Tibial nerve (tissue), 4 donors: ENCODE results near the gene CALM1. TPM values are rescaled to one million over a fixed set of nuclear protein-coding genes. Genes with fewer than 3 reads are reported as not detected.

Experiments
- DNase-seq, 2 donors: peaks; one replicate each; pipeline ENCODE4 v3.0.0-alpha.2; 2019; ENCODE audit warnings: low spot score in 2 of 2
- H3K27ac ChIP-seq, 4 donors: fragments of 200-600 bp; sonication (generic) in 3 of 4; one replicate each; pipeline ENCODE4 v1.5.1; 2017 to 2019; ENCODE audit warnings: mild to moderate bottlenecking in 1 of 4
- H3K27me3 ChIP-seq, 2 donors: fragments of 200-600 bp; sonication (generic) in 1 of 2; one replicate each; pipeline versions ENCODE4 v1.5.1 to v1.6.0; 2017 to 2019
- H3K36me3 ChIP-seq, 3 donors: fragments of 200-600 bp; sonication (generic); one replicate each; pipeline ENCODE4 v1.5.1; 2018 to 2019
- H3K4me1 ChIP-seq, 4 donors: fragments of 200-600 bp; sonication (generic) in 3 of 4; one replicate each; pipeline ENCODE4 v1.5.1; 2017 to 2019
- H3K4me3 ChIP-seq, 4 donors: fragments of 200-600 bp; sonication (generic) in 3 of 4; one replicate each; pipeline ENCODE4 v1.5.1; 2017 to 2019; ENCODE audit warnings: mild to moderate bottlenecking in 1 of 4, moderate library complexity in 1 of 4
- H3K9me3 ChIP-seq, 4 donors: fragments of 200-600 bp; sonication (generic) in 3 of 4; one replicate each; pipeline ENCODE4 v1.5.1; 2017 to 2019
- EP300 ChIP-seq, 2 donors: sonication (generic); formaldehyde crosslinking; IDR thresholded peaks; one replicate each; pipeline ENCODE4 v1.6.1; 2017; ENCODE audit warnings: antibody characterized with exemption in 2 of 2, mild to moderate bottlenecking in 1 of 2
- POLR2A ChIP-seq, 2 donors: fragments of 450-650 bp; IDR thresholded peaks; one replicate each; pipeline ENCODE4 v1.6.1; 2017; ENCODE audit warnings: antibody characterized with exemption in 2 of 2, mild to moderate bottlenecking in 2 of 2, moderate library complexity in 2 of 2
- WGBS, 2 donors: methylation state at CpG; one replicate each; pipeline ENCODE4 v1.1.5; 2018; 5-methylcytosine and 5-hydroxymethylcytosine counted together
- total RNA-seq, 4 donors: library from RNA; depleted of rRNA; stranded (reverse); fragments of >200 nt; gene quantifications; one replicate each; pipeline ENCODE4 v1.1.0, GENCODE V29; 2016
- TF ChIP-seq, protein P1 (sequence below), 5 experiments: fragments of 200-600 bp in 3 of 5; fragments of 450-650 bp in 2 of 5; sonication (generic) in 3 of 5; IDR thresholded peaks; one replicate each; pipeline ENCODE4 v1.5.1; 2016 to 2019; ENCODE audit warnings: antibody characterized with exemption in 5 of 5, mild to moderate bottlenecking in 3 of 5, moderate library complexity in 2 of 5

Gene CALM1
- total RNA-seq, 4 donors from 2014 or later: 117 to 209 (median 165) TPM

DNA sequence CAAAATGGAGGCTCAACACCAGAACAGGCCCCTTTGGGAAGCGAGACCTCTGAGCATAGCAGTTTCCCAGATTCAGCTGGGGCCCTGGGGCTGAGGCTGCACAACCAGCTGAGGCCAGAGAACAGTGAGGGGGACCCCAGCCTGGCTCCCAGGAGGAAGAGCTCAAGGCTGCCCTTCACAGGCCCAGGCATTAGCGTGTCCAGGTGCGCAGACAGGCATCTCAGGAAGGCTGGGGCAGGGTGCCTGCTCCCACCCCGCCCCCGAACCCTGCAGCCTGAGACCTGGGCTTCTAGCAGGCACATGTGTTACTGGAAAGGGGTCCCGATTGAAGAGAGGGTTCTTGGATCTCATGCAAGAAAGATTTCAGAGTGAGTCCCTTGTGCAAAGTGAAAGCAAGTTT, 27.2 kb downstream of the CALM1 start:
- Histone ChIP-seq H3K9me3 (peaks cover 0 to under 1% (median 0%) of the 10 kb centered on the region in 4 donors), H3K27me3 (no peaks in the 10 kb centered on the region), H3K27ac (no peak overlapping the region), H3K4me3 (no peak overlapping the region), H3K36me3 (no peaks in the 10 kb centered on the region), H3K4me1 (peaks cover 0 to 21% (median 0%) of the 10 kb centered on the region in 4 donors)
- TF ChIP-seq, protein P1, sequence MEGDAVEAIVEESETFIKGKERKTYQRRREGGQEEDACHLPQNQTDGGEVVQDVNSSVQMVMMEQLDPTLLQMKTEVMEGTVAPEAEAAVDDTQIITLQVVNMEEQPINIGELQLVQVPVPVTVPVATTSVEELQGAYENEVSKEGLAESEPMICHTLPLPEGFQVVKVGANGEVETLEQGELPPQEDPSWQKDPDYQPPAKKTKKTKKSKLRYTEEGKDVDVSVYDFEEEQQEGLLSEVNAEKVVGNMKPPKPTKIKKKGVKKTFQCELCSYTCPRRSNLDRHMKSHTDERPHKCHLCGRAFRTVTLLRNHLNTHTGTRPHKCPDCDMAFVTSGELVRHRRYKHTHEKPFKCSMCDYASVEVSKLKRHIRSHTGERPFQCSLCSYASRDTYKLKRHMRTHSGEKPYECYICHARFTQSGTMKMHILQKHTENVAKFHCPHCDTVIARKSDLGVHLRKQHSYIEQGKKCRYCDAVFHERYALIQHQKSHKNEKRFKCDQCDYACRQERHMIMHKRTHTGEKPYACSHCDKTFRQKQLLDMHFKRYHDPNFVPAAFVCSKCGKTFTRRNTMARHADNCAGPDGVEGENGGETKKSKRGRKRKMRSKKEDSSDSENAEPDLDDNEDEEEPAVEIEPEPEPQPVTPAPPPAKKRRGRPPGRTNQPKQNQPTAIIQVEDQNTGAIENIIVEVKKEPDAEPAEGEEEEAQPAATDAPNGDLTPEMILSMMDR (IDR thresholded peaks at IDR 0.05): no peak
- no peak for TF ChIP-seq EP300 (IDR thresholded peaks at IDR 0.05)
- no peak for DNase-seq
- WGBS, 2 donors: 84 to 87% methylated on average over 6 of the region's 6 CpGs

DNA sequence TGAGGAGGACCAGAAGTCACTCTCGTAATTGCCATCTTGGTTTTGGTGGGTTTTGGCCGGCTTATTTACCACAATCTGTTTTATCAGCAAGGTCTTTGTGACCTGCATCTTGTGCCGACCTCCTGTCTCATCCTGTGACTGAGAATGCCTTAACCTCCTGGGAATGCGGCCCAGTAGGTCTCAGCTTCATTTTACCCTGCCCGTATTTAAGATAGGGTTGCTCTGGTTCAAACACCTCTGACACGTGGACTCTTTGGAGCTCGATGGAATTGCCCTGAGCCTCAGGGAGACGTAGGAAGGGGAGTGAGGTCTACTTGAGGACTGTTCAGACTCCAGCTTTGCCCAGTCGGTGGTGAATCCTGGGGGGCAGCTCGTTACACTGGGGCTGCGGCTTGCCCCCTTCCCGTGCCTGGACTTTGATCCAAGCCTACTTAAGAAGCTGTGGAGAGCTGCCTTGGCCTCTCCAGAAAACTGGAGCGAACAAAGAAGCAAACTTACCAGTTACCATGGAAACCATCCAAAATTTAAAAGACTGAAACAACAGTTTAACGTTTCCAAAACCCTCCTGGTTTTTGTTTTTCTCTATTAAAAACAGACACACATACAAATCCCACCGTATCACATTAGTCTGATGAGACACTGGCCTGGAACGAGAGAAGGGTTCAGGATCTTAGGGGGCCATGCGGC, 28.0 kb downstream of the CALM1 start:
- peaks cover 0 to 14% (median 0%) of the 10 kb centered on the region in 4 donors for H3K4me1 ChIP-seq
- no peaks in the 10 kb centered on the region for H3K27me3 ChIP-seq
- H3K36me3 ChIP-seq: no peaks in the 10 kb centered on the region
- no peak for TF ChIP-seq POLR2A (IDR thresholded peaks at IDR 0.05)
- no peak for TF ChIP-seq EP300 (IDR thresholded peaks at IDR 0.05)
- TF ChIP-seq, protein P1 (IDR thresholded peaks at IDR 0.05): no peak
- 72 to 80% methylated on average over 17 of the region's 17 CpGs for WGBS, 2 donors
- no peak overlapping the region for H3K4me3 ChIP-seq
- H3K9me3 ChIP-seq: peaks cover 0 to 2% (median 0%) of the 10 kb centered on the region in 4 donors
- DNase-seq: no peak
- no peak overlapping the region for H3K27ac ChIP-seq

GRCh38 chr14:90425373-90425879, 28.6 kb downstream of the CALM1 start:
- no peak overlapping the region for H3K27ac ChIP-seq
- no peaks in the 10 kb centered on the region for H3K27me3 ChIP-seq
- peaks cover 0 to 2% (median 0%) of the 10 kb centered on the region in 4 donors for H3K9me3 ChIP-seq
- 85 to 86% methylated on average over 9 of the region's 9 CpGs for WGBS, 2 donors
- H3K36me3 ChIP-seq: no peaks in the 10 kb centered on the region
- TF ChIP-seq EP300 (IDR thresholded peaks at IDR 0.05) (no peak), POLR2A (IDR thresholded peaks at IDR 0.05) (no peak)
- TF ChIP-seq, protein P1 (IDR thresholded peaks at IDR 0.05): no peak
- no peak for DNase-seq
- H3K4me1 ChIP-seq: peaks cover 0 to 14% (median 0%) of the 10 kb centered on the region in 4 donors
- no peak overlapping the region for H3K4me3 ChIP-seq

DNA sequence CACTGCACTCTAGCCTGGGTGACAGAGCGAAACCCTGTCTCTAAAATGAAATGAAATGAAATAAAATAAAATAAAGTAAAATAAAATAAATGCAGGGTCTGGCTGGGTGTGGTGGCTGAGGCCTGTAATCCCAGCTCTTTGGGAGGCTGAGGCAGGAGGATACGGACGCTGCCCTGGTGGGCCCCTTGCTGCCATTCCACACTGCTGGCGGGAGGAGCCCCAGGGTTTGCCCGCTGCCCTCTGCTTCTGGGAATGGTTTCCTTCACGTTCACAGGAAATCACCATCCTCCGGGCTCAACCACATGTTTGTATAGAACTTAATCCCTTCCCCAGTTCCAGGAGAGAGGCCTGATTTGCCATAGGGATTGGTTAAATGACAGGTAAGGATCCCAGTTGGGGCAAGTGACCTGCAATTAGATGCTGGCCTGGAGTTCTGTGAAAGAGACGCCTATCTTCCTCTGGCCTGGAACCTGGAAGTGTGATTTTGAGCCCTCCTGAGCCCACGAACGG, 29.3 kb downstream of the CALM1 start:
- Histone ChIP-seq H3K4me1 (peaks cover 0 to 14% (median 0%) of the 10 kb centered on the region in 4 donors), H3K9me3 (peaks cover 0 to 2% (median 0%) of the 10 kb centered on the region in 4 donors), H3K27me3 (no peaks in the 10 kb centered on the region), H3K36me3 (no peaks in the 10 kb centered on the region), H3K4me3 (no peak overlapping the region), H3K27ac (no peak overlapping the region)
- 78 to 83% methylated on average over 10 of the region's 10 CpGs for WGBS, 2 donors
- DNase-seq: no peak
- TF ChIP-seq POLR2A (IDR thresholded peaks at IDR 0.05): no peak
- TF ChIP-seq, protein P1 (IDR thresholded peaks at IDR 0.05): no peak
- no peak for TF ChIP-seq EP300 (IDR thresholded peaks at IDR 0.05)

- Histone ChIP-seq H3K36me3 (no peaks in the 10 kb centered on the region), H3K27me3 (no peaks in the 10 kb centered on the region), H3K27ac (no peak overlapping the region), H3K4me1 (peaks cover 0 to 14% (median 0%) of the 10 kb centered on the region in 4 donors), H3K4me3 (no peak overlapping the region), H3K9me3 (peaks cover 0 to 2% (median 0%) of the 10 kb centered on the region in 4 donors)
- WGBS, 2 donors: 45 to 46% methylated on average over 10 of the region's 10 CpGs
- no peak for DNase-seq
- no peak for TF ChIP-seq POLR2A (IDR thresholded peaks at IDR 0.05)
- TF ChIP-seq, protein P1 (IDR thresholded peaks at IDR 0.05): no peak
- no peak for TF ChIP-seq EP300 (IDR thresholded peaks at IDR 0.05)
These were observed 29.8 kb downstream of the CALM1 start for GRCh38 chr14:90426663-90427062.
